ENCODE data around the gene PID1.
"Not testable (repeated sequence)": the region's sequence is repeated elsewhere in the genome, so short reads cannot be mapped to it uniquely, and the experiment has no call there.

The PID1 gene

GRCh38 chr2:229101314-229101713, 169.8 kb downstream of the PID1 start:
- no peak for DNase-seq

- DNase-seq, result no peak
Observed at GRCh38 chr2:229099231-229099630, 171.9 kb downstream of the PID1 start.

- DNase-seq, result no peak
Observed at GRCh38 chr2:229098801-229099200, 172.3 kb downstream of the PID1 start.

DNA sequence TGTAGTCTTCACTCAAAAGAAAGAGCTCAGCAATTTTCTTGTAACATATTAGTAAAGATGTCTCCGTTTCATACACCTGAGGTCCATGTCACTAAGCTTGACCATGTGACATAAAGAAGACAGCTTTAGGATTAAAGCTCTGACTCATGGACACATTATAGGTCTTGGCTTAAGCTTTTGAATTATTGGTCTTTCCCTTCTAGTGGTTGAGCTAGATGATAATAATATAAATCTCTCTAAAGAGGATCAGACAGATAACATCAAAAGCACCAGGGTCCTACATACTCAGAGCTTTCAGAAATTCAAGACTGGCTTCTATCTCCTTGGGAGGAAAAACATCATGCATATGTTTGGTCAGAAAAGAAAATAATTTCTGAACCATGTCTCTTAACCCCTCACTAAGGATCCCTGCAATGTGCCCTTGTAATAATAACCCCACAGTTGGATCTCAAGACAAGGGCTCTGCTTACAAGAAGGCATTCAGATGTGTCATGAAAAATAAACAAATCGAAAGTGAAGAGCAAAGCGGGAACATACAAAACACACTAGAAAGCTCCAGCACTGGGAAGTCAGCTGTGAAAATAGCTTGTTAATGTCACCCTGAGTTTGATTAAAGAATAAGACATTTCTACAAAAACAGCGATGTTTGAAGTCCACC, 174.5 kb downstream of the PID1 start:
- DNase-seq, result no peak

GRCh38 chr2:229095472-229095871, 175.6 kb downstream of the PID1 start:
- no peak for DNase-seq

GRCh38 chr2:229090225-229090624, 180.9 kb downstream of the PID1 start:
- DNase-seq, result no peak

DNA sequence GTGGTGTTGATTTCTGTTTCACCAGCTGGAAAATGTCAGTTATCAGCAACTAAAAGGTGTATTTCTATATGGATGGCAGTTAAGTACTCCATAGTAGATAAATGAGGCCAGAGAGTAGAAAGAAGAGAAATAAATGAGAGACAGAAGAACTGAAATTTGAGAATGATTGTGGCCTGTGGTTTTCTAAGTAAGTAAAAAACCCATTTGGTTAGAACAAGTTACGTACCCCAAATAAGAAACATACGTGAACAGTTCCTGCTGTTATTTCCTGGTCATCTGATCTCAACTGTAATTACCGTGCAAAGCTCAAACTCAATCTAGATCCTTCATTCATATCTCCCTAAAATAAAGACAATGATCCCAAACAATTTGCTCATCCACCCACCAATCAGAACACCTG, 181.3 kb downstream of the PID1 start:
- DNase-seq, result no peak

- no peak for DNase-seq
Observed at GRCh38 chr2:229088966-229089700, 182.0 kb downstream of the PID1 start.

GRCh38 chr2:229088517-229088913, 182.6 kb downstream of the PID1 start:
- DNase-seq, result no peak

DNA sequence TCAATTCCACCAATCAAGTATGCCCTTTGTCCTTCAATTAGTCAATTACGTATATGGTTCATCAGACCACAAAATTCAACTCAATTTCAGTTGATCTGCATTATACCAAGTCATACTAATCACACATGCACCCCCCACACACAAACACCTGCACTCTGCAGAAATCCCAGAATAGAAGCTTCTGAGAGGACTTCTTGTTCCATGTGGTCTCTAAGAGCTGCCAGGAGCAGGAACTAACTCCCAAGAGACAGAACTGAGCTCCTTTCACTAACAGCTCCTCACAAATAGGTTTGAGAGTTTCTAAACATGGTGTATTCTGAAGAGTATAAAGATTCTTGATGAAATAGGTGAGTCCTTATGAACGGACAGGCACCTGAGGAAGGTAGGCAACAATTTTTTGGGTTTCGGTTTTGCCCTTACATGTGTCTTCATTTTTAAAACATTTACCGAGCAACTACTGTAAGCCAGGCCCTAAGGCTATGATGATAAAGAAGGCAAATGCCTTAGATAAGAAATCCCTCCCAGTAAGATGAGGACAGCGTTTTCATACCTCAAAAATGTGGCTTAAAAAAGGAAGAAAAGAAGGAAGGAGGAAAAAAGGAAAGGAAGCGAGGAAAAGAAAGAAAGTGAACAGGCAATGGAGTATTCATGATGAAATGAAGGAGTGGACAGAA, 183.1 kb downstream of the PID1 start:
- DNase-seq, result no peak

GRCh38 chr2:229087267-229087666, 183.8 kb downstream of the PID1 start:
- no peak for DNase-seq

DNA sequence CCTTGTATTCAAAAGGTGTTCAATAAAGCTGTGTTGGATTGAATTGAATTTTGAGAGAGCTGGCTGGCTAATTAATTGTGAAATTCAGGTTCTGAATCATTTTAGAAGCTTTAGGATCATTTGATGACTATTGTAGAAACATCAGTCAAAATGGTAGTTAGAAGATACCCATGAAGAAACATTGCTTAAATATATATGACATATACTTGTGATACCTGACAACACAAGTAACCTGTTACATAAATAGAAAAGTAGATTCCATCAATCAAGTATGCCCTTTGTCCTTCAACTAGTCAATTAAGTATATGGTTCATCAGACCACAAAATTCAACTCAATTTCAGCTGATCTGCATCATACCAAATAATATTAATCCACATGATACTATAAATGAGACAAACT, 185.6 kb downstream of the PID1 start:
- DNase-seq, result no peak

DNA sequence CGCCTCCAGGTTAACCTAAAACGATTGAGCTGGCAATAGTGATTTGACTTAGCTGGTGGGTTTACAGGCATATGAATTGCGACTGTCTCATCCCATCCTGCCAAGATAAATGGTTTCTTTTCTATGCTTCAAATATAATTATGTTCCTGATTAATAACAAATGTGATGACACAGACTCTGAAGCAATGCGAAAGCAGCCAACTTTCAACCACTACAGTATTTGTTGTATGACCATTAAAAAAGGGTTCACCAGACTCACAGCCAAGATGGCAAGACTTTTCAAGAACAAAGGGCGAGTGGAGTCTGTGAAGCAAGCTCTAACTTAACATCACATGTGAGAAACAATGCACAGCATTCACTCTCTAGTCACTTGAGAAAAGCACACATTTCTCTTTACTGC, 186.6 kb downstream of the PID1 start:
- DNase-seq, result no peak

DNA sequence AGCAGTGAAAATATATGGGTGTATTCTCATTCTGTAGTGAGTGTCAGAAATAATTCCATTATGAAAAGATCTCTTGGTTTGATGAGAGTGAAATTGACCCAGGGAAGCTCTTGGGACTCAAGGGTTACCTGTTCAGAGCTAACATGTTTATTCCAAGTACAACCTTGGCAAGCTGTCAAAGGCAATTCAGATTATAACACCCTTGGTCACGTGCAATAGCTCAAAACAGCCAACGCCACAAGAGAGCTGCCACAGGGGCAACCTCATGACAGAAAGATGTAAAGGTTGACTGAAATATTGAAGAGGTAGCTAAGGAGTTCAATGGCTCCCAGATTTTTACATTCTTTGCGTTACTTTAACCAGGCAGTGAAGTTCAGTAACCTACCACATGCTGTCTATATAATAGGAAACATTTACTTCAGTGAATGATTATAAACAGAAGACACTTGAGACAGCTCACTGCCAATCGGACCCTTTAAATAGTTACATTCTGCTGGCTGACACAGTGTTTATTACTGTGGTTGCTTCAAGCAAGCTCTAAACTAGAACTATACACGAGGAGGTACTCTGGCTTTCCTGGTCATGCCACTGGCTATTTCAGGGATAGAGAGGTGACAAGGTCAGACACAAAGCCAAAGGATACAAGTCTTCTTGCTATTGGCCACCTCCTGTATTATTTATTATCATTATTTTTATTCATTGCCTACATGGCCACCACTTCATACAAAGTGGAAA, 187.3 kb downstream of the PID1 start:
- DNase-seq, result no peak

- no peak for DNase-seq
Observed at GRCh38 chr2:229081411-229081810, 189.7 kb downstream of the PID1 start.

- DNase-seq, result no peak
Observed at GRCh38 chr2:229080172-229080571, 190.9 kb downstream of the PID1 start.

GRCh38 chr2:229076886-229077285, 194.2 kb downstream of the PID1 start:
- not testable (repeated sequence) for DNase-seq

GRCh38 chr2:229073935-229074334, 197.2 kb downstream of the PID1 start:
- no peak for DNase-seq

DNA sequence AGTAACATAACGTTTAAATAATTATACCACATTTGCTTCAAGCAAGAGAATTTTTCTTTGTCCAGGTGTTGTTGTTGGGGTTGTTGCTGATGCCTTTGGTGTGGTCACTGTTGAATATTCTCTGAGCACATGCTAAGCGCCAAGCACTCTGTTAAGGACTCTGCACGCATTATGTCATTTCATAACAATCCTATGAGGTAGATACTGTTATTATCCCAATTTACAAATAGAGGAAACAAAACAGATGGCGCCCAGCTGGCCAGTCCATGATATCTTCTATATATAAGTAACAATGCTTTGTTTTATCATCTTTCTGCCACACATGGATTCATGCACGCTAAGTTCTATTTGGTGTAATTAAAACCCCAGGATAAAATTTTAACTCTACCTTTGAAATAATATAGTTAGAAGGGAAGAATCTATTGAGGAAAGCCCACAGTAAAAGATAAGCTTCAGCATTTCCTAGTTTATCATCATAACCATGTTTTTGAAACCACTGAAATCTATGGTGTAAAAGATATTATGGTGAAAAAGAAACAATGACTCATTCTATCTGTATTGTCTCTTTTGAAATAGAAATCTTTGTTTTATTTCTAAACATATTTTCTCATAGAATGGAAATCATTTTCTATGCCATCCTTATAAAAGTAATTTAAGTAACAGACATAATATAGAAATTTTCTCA, 199.7 kb downstream of the PID1 start:
- DNase-seq, result no peak

- DNase-seq, result no peak
Observed at GRCh38 chr2:229066121-229066715, 204.9 kb downstream of the PID1 start.

DNA sequence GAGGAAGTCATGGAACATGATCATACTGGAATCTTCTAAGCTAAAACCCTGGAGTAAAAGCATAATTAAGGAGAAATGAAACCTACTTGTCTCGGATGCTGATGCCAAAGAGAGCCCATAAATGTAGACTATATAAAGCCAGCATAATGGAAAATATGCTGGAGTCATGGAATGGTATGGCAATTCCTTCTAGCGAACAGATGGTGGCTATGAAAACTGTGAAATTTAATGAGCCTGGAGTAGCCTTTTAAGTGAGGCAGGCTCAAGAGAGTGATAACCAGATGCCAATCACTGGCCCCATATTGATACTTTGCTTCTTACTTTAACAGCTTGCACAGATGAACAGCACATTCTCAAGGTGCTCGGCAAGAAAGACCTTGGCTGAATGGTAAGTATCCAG, 206.3 kb downstream of the PID1 start:
- DNase-seq, result no peak

- no peak for DNase-seq
Observed at GRCh38 chr2:229060147-229060546, 210.9 kb downstream of the PID1 start.

All from DMS 273 treated with DMSO at 0.1 percent for 48 hours (cell line).